HG03354 (cell line): ENCODE measurements around the gene GRIK4.

Experiments
- ATAC-seq: cut with Tn5 transposase; IDR thresholded peaks from one replicate; pipeline ENCODE4 v1.9.1; 2021; ENCODE audit warnings: mild to moderate bottlenecking; ENCODE audit not compliant: unreplicated experiment, poor library complexity, severe bottlenecking

GRIK4 gene

DNA sequence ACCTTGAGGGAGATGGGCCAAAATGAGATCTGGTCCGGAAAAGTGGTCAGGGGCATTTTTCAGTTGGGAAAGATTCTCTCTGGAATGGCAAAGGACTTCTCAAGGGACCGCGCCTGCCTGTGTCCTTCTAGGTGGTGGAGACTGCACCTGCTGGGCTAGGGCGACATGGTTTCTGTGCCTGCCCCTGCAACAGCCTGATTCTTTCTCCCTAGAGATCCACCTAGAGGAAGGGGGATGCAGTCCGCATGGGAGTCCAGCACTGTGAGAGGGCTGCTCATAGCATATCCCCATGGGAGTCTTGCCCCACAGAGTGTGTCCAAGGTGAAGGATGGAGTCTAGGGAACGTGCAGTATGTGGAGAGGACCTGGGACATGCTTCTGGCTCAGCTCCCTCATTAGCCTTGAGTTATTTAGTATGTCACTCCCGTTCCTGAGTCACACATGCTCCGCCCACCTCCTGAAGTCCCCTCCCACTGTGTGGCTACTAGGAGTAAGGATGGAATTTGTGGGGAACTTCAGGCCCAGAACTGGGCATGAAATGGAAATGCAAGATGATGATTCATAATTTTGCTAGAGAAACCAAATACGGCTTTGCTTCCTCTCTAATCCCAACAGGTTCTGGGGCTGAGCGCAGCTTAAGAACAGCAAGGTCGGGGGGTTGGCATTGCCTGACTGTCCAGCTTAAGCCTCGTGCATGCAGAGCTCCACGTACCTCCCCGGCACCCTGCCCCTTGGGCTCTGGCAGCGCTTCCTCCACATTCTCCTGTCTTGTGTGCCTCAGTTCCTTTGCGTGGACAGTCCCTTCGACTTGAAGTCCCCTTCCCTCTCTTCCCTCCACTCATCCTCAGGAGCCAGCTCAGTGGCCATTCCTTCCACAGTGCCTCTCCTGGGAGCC is 35.0 kb downstream of the GRIK4 start:
- no peak for ATAC-seq

DNA sequence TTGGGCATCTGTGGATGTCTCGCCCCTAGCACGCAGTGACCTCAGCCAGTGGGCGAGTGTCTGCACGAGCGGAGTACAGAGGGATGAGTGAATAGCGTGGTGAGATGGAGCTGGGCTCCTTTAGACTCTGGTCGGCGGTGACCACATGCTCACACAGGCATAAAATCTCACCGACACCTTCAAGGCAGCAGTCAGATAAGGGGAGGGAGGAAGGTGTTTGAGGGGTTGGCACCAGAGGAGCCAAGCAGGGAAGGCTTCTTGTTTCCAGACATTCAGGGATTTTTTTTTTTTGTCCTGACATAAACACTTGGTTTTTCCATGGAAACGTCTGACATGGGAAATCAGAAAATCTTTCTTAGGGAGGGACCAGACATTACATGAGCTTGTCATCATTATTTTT is 35.8 kb downstream of the GRIK4 start:
- ATAC-seq, result no peak

DNA sequence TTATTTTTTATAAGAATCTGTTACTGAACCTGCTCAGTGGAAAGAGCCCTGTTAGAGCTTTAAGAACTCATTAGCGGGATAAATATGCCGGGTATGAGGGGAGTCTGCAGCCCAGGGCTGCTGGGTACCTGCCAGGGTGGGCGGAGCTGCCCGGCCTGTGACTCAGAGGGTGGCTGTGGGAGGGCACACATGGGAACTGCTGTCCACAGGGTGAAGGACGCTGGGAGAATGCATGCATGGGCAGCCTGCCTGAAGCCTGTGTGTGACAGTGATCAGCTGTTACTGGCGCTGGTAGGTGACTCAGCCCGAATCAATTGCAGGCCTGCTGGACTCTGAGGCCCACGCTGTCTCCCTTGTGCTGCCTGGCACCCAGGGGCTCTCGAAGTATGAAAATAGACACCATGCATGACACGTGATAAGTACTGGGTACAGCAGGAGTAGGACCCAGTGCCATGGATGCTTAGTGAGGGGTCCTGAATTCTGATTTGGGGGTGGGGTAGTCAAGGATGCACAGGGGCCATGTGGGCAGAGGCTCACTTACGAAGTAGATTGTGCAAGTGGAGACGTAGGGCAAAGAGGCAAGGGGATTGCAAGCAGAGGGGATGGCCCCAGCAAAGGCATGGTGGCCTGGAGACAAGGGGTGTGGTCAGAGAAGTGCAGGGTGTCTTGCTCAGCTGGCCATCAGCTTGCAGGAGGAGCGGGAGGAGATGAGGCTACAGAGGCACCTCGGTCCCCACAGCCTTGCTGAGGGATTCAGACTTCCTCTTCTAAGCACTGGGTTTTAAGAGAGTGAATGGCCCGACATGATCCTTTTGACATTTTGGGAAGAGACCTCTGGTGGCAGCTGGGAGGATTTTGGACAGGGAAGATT is 36.5 kb downstream of the GRIK4 start:
- ATAC-seq, result no peak

DNA sequence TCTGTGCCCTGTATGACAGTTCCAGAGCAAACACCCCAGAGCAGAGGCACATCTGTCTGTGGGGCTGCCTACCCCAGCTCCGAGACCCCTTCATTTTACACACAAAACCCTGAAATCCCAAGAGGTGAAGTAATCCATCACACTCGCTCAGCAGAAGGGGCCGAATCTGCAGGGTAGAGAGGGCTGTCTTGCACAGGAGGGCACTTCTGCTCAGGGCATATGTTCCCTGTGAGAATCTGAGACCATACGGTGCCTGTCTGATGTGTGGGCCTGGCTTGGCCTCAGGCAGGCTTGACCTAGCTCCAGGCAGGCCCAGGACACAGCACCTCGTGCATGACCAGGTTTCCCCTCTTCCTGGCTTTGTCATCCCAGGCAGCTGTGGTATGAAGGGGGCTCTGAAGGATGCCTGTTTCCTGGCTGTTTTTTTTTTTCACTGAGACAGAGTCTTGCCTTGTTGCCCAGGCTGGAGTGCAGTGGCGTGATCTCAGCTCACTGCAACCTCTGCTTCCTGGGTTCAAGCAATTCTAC is 37.2 kb downstream of the GRIK4 start:
- no peak for ATAC-seq

DNA sequence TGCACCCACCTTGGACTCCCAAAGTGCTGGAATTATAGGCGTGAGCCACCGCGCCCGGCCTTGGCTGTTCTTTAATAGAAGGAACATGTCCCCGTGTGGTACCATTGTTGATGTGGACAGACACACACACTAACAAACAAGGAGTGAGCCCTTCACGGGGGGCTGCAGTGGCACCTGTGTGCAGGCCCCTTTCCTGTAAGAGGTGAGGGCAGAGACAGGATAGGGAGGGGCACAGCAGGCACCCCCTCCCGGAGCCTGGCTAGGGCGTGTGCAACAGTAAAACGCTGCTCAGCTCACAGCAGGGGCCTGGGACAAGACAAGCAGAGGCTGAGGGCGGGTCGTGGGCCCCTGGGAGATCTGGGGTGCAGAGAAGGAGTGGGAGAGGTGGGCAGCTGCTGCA is 37.8 kb downstream of the GRIK4 start:
- no peak for ATAC-seq

DNA sequence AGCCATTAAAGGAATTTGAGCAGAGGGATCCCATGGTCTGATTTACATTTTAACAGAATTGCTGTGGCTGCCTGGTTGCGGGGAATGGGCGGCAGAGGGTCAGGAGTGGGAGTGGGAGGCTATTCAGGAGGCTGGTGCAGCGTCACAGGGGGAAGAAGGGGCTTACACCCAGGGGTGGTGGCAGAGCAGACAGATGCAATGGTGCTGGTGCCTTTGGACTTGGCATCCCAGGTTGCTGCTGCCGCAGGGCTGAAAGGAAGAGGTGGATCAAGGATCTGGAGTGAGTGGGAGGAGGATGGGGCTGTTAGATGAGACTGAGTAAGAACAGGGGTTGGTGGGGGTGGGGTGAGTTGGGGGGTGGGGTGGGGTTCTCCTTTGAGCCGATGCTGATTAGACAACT is 38.5 kb downstream of the GRIK4 start:
- no peak for ATAC-seq

DNA sequence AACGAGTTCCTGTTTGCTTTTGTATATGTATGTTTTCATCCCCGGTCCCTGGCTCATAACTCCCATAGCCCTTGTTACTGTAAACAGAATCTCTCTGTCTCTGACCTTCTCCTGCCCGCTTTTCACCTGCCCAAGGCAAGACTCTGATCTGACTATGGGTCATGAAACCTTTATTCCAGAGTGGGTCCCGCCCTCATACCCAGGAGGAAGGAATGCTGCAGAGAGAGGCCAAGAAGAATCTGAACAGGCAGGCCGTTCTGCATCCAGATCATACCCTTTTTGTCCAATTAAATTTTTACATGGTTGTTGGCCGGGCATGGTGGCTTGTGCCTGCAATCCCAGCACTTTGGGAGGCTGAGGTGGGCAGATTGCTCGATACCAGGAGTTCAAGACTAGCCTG is 39.6 kb downstream of the GRIK4 start:
- no peak for ATAC-seq

DNA sequence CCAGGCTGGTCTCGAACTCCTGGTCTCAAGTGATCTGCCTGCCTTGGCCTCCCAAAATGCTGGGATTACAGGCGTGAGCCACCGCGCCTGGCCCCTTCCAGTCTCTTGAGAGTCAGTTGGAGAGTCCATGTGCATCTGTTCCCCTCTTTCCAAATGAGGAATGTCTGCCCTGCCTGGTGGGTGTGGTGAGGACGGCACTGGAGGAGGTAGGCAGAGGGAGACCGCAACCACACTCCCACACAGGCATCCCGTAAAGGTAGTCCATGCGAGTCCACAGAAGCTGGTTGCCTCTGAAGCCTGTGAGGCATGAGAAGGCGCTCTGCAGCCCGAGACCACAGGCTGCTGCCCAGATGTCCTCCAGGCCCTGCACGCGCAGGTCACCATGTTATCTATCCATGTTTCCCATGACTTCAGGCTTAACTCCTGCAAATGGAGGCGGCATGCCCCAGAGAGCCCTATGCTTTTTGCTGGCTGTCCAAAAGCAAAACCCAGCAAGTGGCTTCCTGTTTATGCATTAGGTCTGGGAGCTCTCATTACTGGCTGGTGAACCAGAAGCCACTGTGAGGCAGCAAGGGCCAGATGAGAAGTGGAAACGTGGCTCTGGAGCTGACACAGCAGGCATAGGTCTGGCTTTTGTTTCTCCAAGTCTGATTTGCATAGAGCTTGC is 43.4 kb downstream of the GRIK4 start:
- ATAC-seq, result no peak

DNA sequence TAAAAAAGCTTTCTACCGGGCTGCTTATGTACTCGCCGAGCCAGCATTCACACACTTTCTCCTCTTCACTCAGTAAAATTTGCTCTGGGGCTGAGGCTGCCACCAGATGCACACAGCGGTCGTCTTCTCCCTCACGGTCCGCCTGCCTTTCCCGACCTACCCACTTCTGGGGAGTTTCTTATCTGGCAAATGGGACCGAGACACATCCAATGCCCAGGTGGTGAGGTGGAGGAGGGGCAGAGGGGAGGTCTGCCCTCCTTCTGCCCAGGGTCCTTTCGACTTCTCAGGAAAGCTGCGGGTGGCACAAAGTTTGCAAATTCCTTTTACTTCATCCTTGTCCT is 43.9 kb downstream of the GRIK4 start:
- no peak for ATAC-seq

DNA sequence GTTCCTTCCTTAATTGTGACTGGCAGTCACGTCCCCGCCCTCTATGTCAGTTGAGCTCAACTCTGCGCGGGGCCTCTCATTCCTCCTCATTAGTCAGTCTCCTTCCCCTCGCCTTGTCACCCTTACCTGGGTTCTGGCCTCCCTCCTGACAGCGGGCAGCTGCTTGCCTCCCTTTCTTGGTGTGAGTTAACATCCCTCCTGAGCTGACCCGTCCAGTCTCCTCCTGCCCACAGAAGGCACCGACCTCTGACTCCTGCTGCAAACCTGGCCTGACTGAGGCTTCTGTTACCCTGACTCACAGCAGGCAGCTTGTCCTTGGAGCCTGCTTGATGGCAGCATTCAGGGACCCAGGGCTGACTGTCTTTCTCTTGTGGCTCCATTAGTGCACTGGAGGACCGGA is 45.2 kb downstream of the GRIK4 start:
- ATAC-seq, result no peak

DNA sequence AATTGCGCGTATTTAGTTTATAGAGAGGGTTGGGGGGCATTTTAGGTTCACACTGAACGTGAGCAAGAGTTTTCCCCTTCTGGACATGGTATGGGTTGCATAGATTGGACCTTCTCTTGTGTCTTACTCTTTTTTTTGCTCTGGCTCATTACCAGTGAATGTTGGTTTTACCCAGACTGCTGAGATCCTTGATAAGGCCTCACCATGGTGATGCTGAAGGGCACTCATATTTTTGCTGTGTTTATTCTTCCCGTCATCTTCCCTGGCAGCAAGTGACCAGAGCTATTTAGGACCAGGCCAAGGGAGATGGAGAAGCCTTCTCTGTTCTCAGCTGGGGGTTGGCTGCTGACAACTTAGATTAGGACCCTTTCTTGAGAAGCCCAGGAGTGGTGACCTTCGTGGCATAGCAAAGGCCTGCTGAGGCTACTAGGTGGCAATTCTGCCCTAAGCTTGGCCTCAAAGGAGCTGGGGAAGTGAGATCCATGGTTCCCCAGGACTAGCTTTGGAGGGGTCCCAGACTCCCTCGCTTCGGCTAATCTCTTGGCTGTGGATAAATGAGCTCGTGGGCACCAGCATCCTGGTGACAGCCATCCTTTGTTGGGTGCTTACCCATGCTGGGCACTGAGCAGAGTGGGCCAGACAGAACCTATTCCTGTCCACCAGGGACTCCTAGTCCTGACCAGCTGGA is 47.3 kb downstream of the GRIK4 start:
- ATAC-seq, result no peak

DNA sequence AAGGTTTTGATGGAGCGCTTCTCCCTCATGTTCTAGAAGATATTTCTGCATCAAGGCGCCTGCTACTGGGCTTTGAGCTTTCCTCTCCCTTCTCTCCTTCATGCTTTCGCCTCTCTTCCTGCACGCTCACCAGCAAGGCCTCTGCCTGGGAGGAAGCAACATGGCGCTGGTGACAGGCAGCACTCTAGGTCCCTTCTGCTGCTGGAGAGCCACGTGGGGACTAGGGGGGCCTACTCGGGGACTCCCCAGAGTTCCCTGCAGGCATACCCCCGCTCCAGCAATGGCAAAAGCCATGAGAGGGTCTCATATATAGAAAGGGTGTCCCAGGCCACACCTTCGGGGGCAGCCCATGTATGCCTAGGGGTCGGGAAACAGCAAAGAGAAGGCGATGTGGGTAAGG is 49.7 kb downstream of the GRIK4 start:
- ATAC-seq, result no peak

DNA sequence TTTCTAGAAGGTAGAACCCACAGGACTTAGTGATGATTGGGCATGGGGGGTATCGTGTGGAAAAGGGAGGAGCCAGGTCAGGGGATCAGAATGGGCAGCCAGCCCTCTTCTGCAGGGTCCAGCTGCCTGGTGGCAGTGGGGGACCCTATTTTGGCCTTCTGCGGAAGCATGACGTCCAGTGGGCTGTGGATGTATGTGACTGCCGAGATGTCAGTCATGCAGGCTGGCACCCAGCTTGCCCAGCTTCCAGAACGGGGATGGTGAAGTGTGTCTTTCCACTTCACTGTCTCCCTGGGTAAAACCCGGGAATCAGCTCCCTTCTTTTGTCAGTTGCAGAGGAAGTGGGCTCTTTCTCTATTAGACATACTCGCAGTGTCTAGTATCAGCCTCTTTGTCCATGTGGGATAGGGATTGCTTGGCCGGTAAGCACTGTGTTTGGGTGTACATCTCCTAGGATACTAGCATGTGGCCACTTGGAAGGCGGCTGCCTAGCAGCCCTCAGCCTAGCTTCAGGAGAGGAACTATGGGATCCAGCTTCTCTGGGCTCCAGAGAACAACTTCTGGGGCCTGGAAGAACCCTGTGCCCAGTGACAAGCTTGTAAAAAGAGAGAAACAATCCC is 51.4 kb downstream of the GRIK4 start:
- no peak for ATAC-seq

DNA sequence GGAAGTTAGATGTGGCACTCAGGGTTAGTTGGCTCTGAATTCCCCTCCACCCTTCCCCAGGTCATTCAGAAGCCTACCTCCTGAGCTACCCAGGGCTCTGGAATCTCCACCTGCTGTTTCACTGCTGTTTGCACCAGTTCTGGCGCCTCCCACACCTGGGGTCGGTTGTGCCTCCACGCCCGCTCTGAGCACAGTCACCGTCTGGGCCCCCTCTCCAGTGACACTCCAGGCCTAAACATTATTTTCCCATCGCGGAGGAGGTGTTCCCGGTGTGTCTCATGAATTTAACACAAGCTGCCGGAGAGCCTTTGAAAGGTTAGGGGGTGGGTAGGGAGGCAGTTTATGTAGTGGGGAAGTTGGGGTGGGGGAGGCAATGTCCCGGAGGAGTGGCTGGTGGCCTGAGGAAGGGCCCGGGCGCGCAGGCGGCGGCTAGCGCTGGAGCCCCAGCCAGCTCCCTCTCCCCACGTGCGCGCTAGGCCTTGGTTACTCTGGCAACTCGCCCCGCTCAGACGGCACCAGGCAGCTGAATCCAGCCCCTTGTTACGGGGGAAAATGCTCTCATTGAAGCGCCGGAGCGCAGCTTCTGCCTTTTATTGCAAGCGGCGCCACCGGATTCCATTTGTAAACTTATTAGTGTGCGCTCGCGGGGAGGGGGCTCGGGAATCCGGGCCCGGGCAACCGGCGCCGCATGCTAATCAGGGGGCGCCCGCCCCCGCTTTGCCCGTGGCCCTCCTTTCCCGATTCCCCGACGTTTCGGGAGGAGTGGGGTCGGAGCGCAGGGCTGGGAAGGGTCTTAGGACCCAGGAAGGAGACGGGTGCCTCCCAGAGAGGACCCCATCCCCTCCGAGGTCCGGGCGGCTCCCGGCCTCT is 52.4 kb downstream of the GRIK4 start:
- no peak for ATAC-seq

DNA sequence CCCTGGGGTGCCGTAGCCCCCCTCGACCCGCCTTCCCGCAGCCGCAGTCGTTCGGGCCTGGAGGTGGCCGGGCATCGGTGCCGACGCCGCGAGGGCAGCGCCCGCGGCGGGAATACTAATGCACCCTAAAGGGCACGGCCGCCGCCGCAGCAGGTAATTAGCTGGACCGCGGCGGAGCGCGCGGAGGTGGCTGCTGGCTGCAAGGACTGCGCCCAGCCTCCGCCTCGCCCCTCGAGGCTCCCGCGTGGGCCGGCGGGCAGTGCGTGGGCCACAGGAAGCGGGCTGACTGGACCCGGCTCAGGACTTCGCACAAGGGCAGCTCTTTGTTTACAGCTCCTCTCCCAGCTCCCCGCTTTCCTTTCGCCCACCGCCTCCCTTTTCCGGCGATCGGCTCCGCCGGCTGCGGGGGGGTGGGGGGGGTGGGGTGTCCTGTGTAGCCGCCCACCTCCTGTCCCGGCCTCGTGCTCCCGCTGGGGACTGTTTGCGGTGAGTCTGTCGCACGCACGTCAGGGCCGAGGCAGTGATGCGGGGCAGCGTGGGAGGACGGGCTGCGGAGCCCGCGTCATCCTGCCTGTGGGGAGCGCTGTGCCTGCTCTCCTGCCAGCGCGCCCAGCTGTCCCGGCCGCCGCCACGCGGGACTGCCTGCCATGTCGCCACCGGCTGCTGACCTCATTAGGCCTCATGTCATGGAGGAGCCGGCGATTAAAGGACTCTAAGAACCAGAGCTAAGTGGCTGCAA is 53.2 kb downstream of the GRIK4 start:
- ATAC-seq, result peak; percentile 82

DNA sequence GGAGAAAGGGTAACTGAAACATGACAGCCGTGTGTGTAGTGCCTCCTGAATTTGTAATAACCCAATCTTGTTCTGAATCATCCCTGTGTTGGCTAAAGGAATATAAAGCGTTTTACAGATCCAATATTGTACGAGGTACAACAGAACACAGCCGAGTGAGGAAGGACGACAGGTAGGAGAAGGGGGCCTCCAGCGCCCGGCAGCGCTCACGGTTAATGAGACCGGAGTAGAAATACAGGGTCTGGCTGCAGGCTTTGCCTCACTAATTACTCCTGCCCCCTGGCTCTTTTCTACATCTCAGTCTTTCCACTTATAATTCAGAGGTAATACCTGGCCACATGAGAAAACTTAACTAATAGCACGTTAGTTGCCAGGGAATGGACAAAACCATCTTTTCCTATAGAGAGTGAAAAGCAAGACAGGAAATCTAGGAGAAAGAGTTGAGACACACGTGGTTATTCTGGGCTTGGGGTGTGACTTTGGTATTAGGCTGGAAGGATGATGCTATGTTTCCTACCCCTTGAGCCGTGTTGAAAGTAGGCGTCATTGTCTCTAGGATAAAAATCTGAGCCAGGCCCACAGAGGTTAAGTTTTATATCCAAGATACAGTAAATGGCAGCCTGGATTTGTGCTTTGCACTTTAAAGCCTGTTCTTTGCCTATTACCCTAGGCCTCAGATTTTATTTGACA is 54.1 kb downstream of the GRIK4 start:
- no peak for ATAC-seq

DNA sequence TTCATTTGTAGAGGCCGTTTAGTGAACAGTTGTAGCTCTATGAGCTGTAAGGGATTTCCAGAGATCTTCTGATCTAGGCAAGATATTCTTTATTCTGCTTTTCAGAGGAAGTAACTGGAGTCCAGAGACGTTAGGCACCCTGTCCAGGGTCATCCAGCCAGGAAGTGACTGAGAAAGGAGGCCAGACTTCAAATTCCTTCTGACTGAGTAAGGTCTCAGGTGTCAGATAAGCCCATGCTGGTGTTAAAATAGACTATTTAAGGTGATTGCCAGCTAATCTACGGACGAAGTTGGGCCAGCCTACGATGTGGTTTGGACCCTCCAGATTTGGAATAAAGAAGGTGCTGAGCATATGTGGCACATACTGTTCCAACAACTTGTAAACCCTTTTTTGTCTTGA is 54.6 kb downstream of the GRIK4 start:
- ATAC-seq, result no peak
